Endothelial cell of umbilical vein (primary cell): ENCODE data around the gene NRXN3.

Experiments
- EZH2 ChIP-seq: IDR thresholded peaks from 2 replicates; pipeline ENCODE4 v1.6.1; 2012; ENCODE audit warnings: borderline replicate concordance, low read depth, mild to moderate bottlenecking, moderate library complexity, low read length, inconsistent platforms; ENCODE audit not compliant: severe bottlenecking
- GATA2 ChIP-seq: IDR thresholded peaks from 2 replicates; pipeline ENCODE4 v1.7.0; 2011; ENCODE audit warnings: low read depth, mild to moderate bottlenecking, moderate library complexity, mixed read lengths, low read length; ENCODE audit not compliant: insufficient read length, insufficient read depth
- POLR2AphosphoS5 ChIP-seq: IDR thresholded peaks from 2 replicates; pipeline ENCODE4 v1.6.1; 2012; ENCODE audit warnings: low read depth, mild to moderate bottlenecking, control low read depth, low read length, moderate library complexity; ENCODE audit not compliant: insufficient read depth

DNA sequence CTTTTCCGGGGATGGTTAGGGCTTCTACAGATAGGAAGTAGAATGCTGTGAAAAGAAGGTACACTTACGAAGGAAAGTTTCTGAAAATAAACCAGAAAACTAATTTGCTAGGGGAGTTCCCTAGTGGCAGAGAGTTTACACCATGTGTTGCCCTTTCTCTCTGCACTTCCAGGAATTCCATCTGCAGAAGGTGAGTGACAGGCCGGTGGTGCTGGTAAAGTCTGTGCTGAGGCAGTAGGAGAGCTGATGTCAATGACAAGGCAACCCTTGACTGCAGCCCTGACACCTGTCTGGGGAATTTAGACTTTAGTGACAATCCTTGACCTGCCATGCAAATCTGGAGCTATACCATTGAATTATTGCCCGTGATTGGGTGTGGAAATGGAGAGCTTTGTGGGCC lies 687.8 kb downstream of the NRXN3 start:
- no peak for TF ChIP-seq POLR2AphosphoS5
- TF ChIP-seq EZH2 = no peak
- no peak for TF ChIP-seq GATA2
